MM.1S (cell line): ENCODE measurements around the gene SEMA3C.

ENCODE experiments used
- DNase-seq: peaks from one replicate; pipeline ENCODE4 v3.0.0-alpha.2; 2015
- H2AFZ ChIP-seq: fragments of 300-600 bp; sonication (generic); 2 replicates; pipeline ENCODE4 v1.6.0; 2016; ENCODE audit warnings: antibody characterized with exemption, low read length
- H3F3A ChIP-seq: fragments of 300-600 bp; sonication (generic); 2 replicates; pipeline ENCODE4 v1.6.1; 2016; ENCODE audit warnings: mild to moderate bottlenecking, antibody characterized with exemption, low read length, moderate library complexity, mixed read lengths; ENCODE audit not compliant: insufficient read depth
- H3K27ac ChIP-seq: fragments of 300-600 bp; sonication (generic); 2 replicates; pipeline ENCODE4 v1.5.1; 2016; ENCODE audit warnings: mild to moderate bottlenecking, low read length
- H3K27me3 ChIP-seq: fragments of 300-600 bp; sonication (generic); replicated peaks from 2 replicates; pipeline ENCODE4 v1.6.0; 2016; ENCODE audit warnings: low read length; ENCODE audit not compliant: insufficient read depth
- H3K36me3 ChIP-seq: fragments of 300-600 bp; sonication (generic); replicated peaks from 2 replicates; pipeline ENCODE4 v1.6.1; 2016; ENCODE audit warnings: mild to moderate bottlenecking, low read length, mixed read lengths; ENCODE audit not compliant: insufficient read depth
- H3K4me1 ChIP-seq: fragments of 300-600 bp; sonication (generic); 2 replicates; pipeline ENCODE4 v1.6.1; 2016; ENCODE audit warnings: low read length, mixed read lengths
- H3K4me2 ChIP-seq: fragments of 300-600 bp; sonication (generic); 2 replicates; pipeline ENCODE4 v1.6.0; 2016; ENCODE audit warnings: low read depth, low read length
- H3K4me3 ChIP-seq: fragments of 300-600 bp; sonication (generic); 2 replicates; pipeline ENCODE4 v1.5.1; 2016; ENCODE audit warnings: low read length, mixed read lengths
- H3K79me2 ChIP-seq: fragments of 300-600 bp; sonication (generic); 2 replicates; pipeline ENCODE4 v1.6.1; 2016; ENCODE audit warnings: mixed run types, low read length, mixed read lengths
- H3K9ac ChIP-seq: fragments of 300-600 bp; sonication (generic); 2 replicates; pipeline ENCODE4 v1.6.1; 2016; ENCODE audit warnings: low read length, mixed read lengths
- H3K9me2 ChIP-seq: fragments of 300-600 bp; sonication (generic); replicated peaks from 2 replicates; pipeline ENCODE4 v1.6.1; 2016; ENCODE audit warnings: mild to moderate bottlenecking, low read length, mixed read lengths; ENCODE audit not compliant: insufficient read depth
- H3K9me3 ChIP-seq: fragments of 300-600 bp; sonication (generic); replicated peaks from 2 replicates; pipeline ENCODE4 v1.6.1; 2016; ENCODE audit warnings: mild to moderate bottlenecking, low read length, mixed read lengths; ENCODE audit not compliant: insufficient read depth
- H4K20me1 ChIP-seq: fragments of 300-600 bp; sonication (generic); 2 replicates; pipeline ENCODE4 v1.6.1; 2016; ENCODE audit warnings: mild to moderate bottlenecking, low read length, moderate library complexity, mixed read lengths; ENCODE audit not compliant: insufficient read depth
- EZH2 ChIP-seq: fragments of 300-600 bp; sonication (generic); optimal IDR thresholded peaks from 2 replicates; pipeline ENCODE3; 2017; ENCODE audit warnings: low read depth, mild to moderate bottlenecking, antibody characterized with exemption, low read length, mixed read lengths
- EZH2phosphoT487 ChIP-seq: fragments of 300-600 bp; sonication (generic); IDR thresholded peaks from 2 replicates; pipeline ENCODE4 v1.6.1; 2018; ENCODE audit warnings: antibody characterized with exemption, low read length
- TF ChIP-seq, protein P1 (sequence below): fragments of 300-600 bp; sonication (generic); IDR thresholded peaks from 2 replicates; pipeline ENCODE4 v1.5.1; 2016; ENCODE audit warnings: antibody characterized with exemption, low read length, mixed read lengths

SEMA3C gene

DNA sequence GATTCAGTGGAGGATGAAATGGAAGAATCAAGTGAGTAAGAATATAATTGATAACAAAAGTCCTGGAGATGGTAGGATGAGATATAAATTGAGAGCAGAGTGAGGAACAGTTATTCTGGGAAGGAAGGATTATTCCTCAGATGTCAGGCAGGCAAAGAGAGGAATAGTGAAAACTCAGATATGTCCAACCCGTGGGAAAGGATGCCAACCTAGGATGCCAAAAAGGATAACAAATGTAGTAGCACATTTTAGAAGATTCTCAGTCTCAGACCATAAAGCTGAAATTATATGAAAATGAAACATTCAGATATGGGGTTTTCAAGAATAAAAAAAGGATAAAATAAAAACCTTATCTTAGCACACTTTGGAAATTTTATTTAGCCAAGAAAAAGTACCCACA lies 131.1 kb downstream of the SEMA3C start:
- no peaks in the 10 kb centered on the region for H3K79me2 ChIP-seq
- no peak overlapping the region for H3K27ac ChIP-seq
- no peak overlapping the region for H3K4me3 ChIP-seq
- H3K9me2 ChIP-seq = no peaks in the 10 kb centered on the region
- H3F3A ChIP-seq = no peaks in the 10 kb centered on the region
- TF ChIP-seq, protein P1, sequence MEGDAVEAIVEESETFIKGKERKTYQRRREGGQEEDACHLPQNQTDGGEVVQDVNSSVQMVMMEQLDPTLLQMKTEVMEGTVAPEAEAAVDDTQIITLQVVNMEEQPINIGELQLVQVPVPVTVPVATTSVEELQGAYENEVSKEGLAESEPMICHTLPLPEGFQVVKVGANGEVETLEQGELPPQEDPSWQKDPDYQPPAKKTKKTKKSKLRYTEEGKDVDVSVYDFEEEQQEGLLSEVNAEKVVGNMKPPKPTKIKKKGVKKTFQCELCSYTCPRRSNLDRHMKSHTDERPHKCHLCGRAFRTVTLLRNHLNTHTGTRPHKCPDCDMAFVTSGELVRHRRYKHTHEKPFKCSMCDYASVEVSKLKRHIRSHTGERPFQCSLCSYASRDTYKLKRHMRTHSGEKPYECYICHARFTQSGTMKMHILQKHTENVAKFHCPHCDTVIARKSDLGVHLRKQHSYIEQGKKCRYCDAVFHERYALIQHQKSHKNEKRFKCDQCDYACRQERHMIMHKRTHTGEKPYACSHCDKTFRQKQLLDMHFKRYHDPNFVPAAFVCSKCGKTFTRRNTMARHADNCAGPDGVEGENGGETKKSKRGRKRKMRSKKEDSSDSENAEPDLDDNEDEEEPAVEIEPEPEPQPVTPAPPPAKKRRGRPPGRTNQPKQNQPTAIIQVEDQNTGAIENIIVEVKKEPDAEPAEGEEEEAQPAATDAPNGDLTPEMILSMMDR = no peak
- no peaks in the 10 kb centered on the region for H3K27me3 ChIP-seq
- H3K4me1 ChIP-seq = no peaks in the 10 kb centered on the region
- H3K9ac ChIP-seq = no peak overlapping the region
- no peak for DNase-seq
- H3K4me2 ChIP-seq = no peak overlapping the region
- H4K20me1 ChIP-seq = no peaks in the 10 kb centered on the region
- no peaks in the 10 kb centered on the region for H3K36me3 ChIP-seq
- H2AFZ ChIP-seq = no peak overlapping the region
- no peaks in the 10 kb centered on the region for H3K9me3 ChIP-seq

DNA sequence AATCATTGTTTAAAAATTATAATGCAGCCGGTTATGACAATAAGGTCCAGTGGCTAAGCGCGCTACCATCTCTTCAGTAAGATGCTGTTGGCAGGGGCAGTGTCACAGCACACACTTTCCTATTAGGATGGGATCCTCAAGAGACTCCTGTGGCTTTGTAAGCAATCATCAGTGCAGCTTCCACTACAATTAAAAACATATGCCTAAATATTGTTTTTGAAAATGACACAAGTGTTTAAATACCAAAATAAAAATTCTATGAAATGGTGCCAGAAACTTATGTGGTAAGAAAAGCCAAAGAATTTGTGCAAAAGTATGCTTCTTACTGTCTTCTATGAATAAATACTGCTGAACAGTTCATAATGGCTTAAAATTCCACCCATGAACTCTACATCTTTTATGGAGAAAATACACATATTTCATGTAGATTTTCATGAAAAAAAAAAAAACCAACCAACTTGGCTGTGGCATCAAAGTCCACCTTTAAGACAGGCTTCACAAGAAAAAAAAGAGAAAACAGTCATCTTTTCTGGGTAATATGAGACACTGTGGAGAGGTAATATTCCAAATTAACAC lies 132.8 kb downstream of the SEMA3C start:
- Histone ChIP-seq H2AFZ (no peak overlapping the region), H3K27me3 (no peaks in the 10 kb centered on the region), H3K9me3 (no peaks in the 10 kb centered on the region), H3K4me2 (no peak overlapping the region), H3F3A (no peaks in the 10 kb centered on the region), H4K20me1 (no peaks in the 10 kb centered on the region), H3K27ac (no peak overlapping the region), H3K36me3 (no peaks in the 10 kb centered on the region), H3K9ac (no peak overlapping the region), H3K79me2 (no peaks in the 10 kb centered on the region), H3K9me2 (no peaks in the 10 kb centered on the region), H3K4me3 (no peak overlapping the region), H3K4me1 (peaks cover 5% of the 10 kb centered on the region)
- TF ChIP-seq EZH2phosphoT487 (no peak), EZH2 (no peak)
- TF ChIP-seq, protein P1 = no peak
- DNase-seq = no peak

- no peak for DNase-seq
- Histone ChIP-seq H3K4me2 (no peak overlapping the region), H3K4me3 (no peak overlapping the region), H3K36me3 (no peaks in the 10 kb centered on the region), H3K27ac (no peak overlapping the region), H3K79me2 (no peaks in the 10 kb centered on the region), H3F3A (no peaks in the 10 kb centered on the region), H3K27me3 (no peaks in the 10 kb centered on the region), H2AFZ (no peak overlapping the region), H3K9me2 (no peaks in the 10 kb centered on the region), H4K20me1 (no peaks in the 10 kb centered on the region), H3K9ac (no peak overlapping the region), H3K9me3 (no peaks in the 10 kb centered on the region), H3K4me1 (peaks cover 11% of the 10 kb centered on the region)
- TF ChIP-seq EZH2phosphoT487 (no peak), EZH2 (no peak)
- TF ChIP-seq, protein P1 = no peak
Observed at GRCh38 chr7:80785276-80785675, 133.6 kb downstream of the SEMA3C start.
